Measurements from ENCODE around the gene GREB1. TPM values are rescaled to one million over a fixed set of nuclear protein-coding genes. Genes with fewer than 3 reads are reported as not detected.
"Not testable (repeated sequence)": the region's sequence is repeated elsewhere in the genome, so short reads cannot be mapped to it uniquely, and the experiment has no call there.

GREB1 gene
- polyA plus RNA-seq, 1 experiment: 0.12 TPM

DNA sequence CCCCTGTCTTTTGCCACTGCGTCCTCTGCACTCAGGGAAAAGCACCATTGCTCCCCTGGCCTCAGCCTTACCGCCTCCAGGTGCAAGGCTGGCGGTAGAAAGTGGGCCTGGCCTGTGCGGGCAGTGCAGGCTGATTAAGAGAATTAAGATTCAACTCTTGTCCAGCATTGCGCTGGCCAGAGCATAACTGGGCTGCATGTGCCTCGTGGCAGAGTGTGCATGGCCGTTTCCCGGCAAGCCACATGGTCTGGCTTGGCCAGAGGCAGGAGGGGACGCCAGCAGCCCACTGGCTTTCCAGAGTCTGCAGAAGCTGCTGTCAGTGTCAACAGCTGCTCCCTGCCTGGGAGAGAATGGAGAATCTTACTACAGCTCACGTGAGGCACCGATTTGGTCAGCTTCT is 123.8 kb downstream of the GREB1 start:
- CTCF ChIA-PET: no interaction called here
- no peak overlapping the region for H3K4me3 ChIP-seq (ENCODE audit: low read depth, low read length)
- H3K27me3 ChIP-seq (ENCODE audit: control insufficient read depth, insufficient read depth, low read length): peaks cover 44% of the 10 kb centered on the region
- TF ChIP-seq, protein P1, sequence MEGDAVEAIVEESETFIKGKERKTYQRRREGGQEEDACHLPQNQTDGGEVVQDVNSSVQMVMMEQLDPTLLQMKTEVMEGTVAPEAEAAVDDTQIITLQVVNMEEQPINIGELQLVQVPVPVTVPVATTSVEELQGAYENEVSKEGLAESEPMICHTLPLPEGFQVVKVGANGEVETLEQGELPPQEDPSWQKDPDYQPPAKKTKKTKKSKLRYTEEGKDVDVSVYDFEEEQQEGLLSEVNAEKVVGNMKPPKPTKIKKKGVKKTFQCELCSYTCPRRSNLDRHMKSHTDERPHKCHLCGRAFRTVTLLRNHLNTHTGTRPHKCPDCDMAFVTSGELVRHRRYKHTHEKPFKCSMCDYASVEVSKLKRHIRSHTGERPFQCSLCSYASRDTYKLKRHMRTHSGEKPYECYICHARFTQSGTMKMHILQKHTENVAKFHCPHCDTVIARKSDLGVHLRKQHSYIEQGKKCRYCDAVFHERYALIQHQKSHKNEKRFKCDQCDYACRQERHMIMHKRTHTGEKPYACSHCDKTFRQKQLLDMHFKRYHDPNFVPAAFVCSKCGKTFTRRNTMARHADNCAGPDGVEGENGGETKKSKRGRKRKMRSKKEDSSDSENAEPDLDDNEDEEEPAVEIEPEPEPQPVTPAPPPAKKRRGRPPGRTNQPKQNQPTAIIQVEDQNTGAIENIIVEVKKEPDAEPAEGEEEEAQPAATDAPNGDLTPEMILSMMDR (IDR thresholded peaks at IDR 0.05; ENCODE audit: low read depth, low read length): no peak
- no peak for DNase-seq (ENCODE audit: low read depth, low spot score)
- no peak overlapping the region for H3K27ac ChIP-seq (ENCODE audit: low read depth, low read length)
- H3K9me3 ChIP-seq (ENCODE audit: control insufficient read depth, insufficient read depth, low read length): peaks cover 17% of the 10 kb centered on the region
- POLR2A ChIA-PET: no interaction called here

DNA sequence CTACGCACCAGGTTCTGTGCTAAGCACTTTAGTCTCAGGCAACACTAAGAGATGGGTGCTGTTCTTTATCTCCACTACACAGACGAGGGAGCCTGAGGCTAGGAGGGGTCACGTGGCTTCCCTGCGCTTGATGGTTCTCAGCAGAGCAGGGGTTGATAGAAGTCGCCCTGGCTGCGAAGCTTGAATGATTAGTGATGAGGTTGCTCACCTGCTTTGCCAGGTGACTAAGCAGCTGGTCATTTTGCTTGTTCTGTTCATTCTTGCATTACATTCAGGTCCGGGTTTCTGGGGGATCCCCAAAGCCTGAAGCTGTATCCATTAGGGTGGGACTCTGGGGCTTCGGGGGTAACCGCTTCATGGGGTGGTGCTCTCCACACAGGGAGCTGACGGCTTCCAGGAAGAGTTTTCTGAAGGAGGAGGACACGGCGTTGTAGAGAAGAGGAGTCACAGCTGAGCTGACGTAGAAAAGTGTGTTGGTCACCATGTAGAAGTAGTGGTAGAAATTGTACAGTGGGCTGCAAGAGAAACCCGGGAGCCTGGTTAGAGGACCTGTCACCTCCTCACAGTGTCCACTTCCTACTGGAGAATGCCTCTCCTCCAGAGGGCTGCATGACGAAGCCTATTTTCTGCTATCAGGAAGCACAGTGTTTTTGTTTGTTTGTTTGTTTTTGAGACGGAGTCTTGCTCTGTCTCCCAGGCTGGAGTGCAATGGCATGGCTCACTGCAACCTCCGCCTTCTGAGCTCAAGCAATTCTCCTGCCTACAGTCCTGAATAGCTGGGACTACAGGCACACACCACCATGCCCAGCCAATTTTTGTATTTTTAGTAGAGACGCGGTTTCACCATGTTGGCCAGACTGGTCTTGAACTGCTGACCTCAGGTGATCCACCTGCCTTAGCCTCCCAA is 124.6 kb downstream of the GREB1 start:
- Histone ChIP-seq H3K4me3 (ENCODE audit: low read depth, low read length) (no peak overlapping the region), H3K27me3 (ENCODE audit: control insufficient read depth, insufficient read depth, low read length) (peaks cover 40% of the 10 kb centered on the region), H3K9me3 (ENCODE audit: control insufficient read depth, insufficient read depth, low read length) (peaks cover 19% of the 10 kb centered on the region), H3K27ac (ENCODE audit: low read depth, low read length) (no peak overlapping the region)
- DNase-seq (ENCODE audit: low read depth, low spot score): no peak
- ChIA-PET POLR2A (no interaction called here), CTCF (no interaction called here)
- TF ChIP-seq, protein P1 (IDR thresholded peaks at IDR 0.05; ENCODE audit: low read depth, low read length): no peak

DNA sequence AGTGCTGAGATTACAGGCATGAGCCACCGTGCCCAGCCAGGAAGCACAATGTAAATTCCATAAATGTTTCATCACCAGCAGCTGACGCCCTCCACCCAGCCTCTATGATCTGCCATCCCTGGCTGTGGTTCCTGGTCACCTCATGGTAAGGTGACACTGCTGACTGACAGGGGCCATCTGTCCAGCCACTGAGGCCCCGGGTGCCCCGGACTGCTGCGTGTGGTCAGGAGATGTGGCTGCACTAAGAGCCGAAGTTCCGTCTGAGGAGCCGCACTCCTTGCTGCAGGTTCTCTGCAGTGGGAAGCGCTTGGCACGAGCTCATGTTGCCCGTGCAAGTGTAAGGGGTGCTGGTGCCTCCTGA is 125.2 kb downstream of the GREB1 start:
- ChIA-PET POLR2A (no interaction called here), CTCF (no interaction called here)
- Histone ChIP-seq H3K9me3 (ENCODE audit: control insufficient read depth, insufficient read depth, low read length) (peaks cover 19% of the 10 kb centered on the region), H3K27me3 (ENCODE audit: control insufficient read depth, insufficient read depth, low read length) (peaks cover 40% of the 10 kb centered on the region), H3K4me3 (ENCODE audit: low read depth, low read length) (no peak overlapping the region), H3K27ac (ENCODE audit: low read depth, low read length) (no peak overlapping the region)
- TF ChIP-seq, protein P1 (IDR thresholded peaks at IDR 0.05; ENCODE audit: low read depth, low read length): no peak
- no peak for DNase-seq (ENCODE audit: low read depth, low spot score)

DNA sequence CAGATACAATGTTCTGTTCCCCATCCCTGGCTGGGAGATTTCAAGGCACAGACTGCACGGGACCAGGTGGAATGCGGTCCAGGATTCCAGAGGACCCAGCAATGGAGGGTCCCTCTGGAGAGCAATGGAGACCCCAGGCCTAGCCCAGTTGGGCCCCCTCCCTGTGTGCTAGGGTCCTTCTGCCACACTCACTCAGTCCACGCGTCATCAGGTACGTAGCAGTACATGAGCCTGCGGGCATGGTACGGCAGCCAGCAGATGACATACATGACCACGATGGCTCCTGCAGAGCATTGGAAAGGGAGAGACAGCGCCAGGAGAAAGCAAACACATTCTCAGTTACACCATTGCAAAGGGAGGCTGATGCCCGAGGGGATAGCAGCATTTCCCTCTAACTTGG is 126.0 kb downstream of the GREB1 start:
- H3K27ac ChIP-seq (ENCODE audit: low read depth, low read length): no peak overlapping the region
- CTCF ChIA-PET: no interaction called here
- no peak for DNase-seq (ENCODE audit: low read depth, low spot score)
- TF ChIP-seq, protein P1 (IDR thresholded peaks at IDR 0.05; ENCODE audit: low read depth, low read length): no peak
- peaks cover 19% of the 10 kb centered on the region for H3K9me3 ChIP-seq (ENCODE audit: control insufficient read depth, insufficient read depth, low read length)
- H3K27me3 ChIP-seq (ENCODE audit: control insufficient read depth, insufficient read depth, low read length): peaks cover 40% of the 10 kb centered on the region
- H3K4me3 ChIP-seq (ENCODE audit: low read depth, low read length): no peak overlapping the region
- POLR2A ChIA-PET: no interaction called here

DNA sequence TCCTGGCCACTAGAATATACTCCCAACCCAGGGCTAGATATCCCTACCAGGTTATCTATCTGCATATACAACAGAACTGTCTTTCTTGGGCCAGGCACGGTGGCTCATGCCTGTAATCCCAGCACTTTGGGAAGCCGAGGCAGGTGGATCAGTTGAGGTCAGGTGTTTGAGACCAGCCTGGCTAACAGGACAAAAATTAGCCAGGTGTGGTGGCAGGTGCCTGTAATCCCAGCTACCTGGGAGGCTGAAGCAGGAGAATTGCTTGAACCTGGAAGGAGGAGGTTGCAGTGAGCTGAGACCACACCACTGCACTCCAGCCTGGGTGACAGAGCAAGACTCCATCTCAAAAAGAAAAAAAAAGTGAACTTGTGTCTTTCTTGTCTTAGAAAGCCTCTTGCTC is 126.6 kb downstream of the GREB1 start:
- H3K4me3 ChIP-seq (ENCODE audit: low read depth, low read length); DNase-seq (ENCODE audit: low read depth, low spot score); CTCF ChIA-PET; H3K27ac ChIP-seq (ENCODE audit: low read depth, low read length); POLR2A ChIA-PET: not testable (repeated sequence)
- Histone ChIP-seq H3K9me3 (ENCODE audit: control insufficient read depth, insufficient read depth, low read length) (peaks cover 19% of the 10 kb centered on the region), H3K27me3 (ENCODE audit: control insufficient read depth, insufficient read depth, low read length) (peaks cover 39% of the 10 kb centered on the region)
